ENCODE data around the gene BLOC1S6. TPM values are rescaled to one million over a fixed set of nuclear protein-coding genes. Genes with fewer than 3 reads are reported as not detected.
"Not testable (repeated sequence)": the region's sequence is repeated elsewhere in the genome, so short reads cannot be mapped to it uniquely, and the experiment has no call there.

Gene BLOC1S6
- total RNA-seq, 1 donor from 2014 or later = 48.1 TPM

DNA sequence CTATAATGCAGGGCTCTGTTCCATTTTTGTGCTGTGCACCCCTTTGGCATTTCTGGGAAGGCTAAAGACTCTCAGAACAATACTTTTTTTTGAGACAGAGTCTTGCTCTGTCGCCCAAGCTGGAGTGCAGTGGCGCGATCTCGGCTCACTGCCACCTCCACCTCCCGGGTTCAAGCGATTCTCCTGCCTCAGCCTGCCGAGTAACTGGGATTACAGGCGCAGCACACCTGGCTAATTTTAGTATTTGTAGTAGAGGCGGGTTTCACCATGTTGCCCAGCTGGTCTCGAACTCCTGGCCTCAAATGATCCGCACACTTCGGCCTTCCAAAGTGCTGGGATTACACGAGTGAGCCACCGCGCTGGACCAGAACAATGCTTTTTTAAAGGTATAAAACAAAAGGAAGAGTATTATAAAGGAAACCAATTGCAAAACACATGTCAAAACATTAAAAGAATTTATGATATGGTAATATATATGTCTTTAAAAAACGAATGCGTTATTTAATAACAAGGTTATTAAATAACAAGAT is 48.6 kb downstream of the BLOC1S6 start:
- intact Hi-C loops (cut with DNase I) = no loop called here
- ATAC-seq (peak; percentile 1), DNase-seq (ENCODE audit: low spot score) (no peak)

DNA sequence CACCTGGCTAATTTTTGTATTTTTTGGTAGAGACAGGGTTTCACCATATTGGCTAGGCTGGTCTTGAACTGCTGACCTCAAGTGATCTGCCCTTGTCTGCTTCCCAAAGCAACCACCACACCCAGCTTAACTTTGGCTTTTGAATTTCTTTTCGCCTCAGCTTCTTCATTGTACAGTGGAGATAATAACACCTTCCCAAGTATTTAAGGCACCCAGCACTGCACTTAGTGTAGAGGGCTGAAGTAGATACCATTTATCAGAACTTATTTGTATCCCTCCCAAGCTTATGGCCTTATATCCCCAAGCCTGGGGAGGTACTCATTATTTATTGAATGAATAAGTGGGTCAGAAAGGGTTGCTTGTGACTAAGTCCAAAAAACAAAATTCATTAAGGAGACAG is 50.0 kb downstream of the BLOC1S6 start:
- DNase-seq (ENCODE audit: low spot score) (no peak), ATAC-seq (no peak)
- intact Hi-C loops (cut with DNase I) = no loop called here

- ATAC-seq (peak; percentile 51), DNase-seq (ENCODE audit: low spot score) (peak; percentile 82)
- intact Hi-C loops (cut with DNase I) = no loop called here
Observed at GRCh38 chr15:45637552-45638033, 50.4 kb downstream of the BLOC1S6 start.

DNA sequence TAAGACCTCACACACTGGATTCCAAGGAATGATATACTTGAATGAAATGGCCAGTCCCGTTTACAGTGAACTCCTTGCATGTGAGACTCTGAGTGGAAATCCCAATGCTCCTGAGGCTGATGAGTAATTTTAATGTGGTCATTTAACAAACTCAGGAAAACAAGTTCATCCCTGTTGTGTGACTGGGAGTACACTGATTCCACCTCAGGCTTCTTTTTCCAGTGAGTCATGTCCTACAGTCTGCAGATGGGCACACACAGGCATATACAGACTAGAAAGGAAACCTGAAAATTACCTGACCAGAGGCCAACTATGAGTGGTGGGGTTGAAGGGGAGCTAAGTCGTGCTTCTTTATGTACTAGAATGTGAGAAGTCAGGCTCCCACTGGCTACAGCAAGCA is 53.4 kb downstream of the BLOC1S6 start:
- ATAC-seq (no peak), DNase-seq (ENCODE audit: low spot score) (no peak)

GRCh38 chr15:45641374-45641781 is 54.2 kb downstream of the BLOC1S6 start:
- DNase-seq (ENCODE audit: low spot score) = no peak
- intact Hi-C loops (cut with DNase I) = no loop called here
- ATAC-seq = peak; percentile 71

More for the DNA sequence above, 53.4 kb downstream of the BLOC1S6 start:
- intact Hi-C loops (cut with DNase I) = no loop called here

DNA sequence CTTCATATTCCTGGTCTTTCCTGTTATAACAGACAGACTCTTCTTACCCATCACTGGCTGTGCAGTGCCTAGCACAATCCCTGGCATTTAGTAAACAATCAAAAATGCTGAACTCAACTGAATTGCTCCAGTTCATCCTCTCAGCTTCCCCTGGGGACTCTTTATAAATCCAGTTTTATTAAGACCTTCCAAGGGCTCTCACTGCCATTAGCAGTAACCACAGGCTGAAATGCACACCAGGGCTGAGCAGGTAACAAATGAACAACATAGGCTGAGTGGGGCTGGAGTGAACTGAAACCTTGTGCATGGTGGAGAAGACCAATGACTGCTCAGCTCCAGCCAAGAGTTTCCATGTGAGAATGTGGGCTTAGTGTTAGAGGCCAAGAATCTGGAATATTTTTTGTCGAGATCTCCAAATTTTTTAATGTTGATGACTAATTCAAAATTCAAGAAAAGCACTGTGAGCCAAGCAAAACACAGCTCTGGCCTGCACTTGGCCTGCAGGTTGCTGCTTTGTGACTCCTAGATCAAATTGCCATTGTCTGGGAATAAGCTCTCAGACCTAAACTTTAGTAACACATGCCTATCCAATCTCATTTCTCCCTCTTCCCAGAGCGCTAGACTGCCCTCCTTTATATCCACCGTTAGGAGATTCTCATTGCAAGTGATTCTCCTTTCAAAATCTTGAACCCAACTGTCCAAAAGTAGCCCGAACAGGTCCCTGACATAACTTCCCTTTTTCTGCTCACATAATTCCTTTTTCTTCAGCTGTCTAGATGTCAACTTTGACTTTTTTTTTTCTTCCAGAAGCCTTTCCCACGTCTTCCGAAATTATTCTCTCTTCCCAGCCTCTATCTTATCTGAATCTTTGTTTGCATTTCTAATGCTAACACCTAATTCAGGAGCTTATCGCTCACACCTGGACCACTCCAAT is 55.1 kb downstream of the BLOC1S6 start:
- intact Hi-C loops (cut with DNase I) = no loop called here
- no peak for DNase-seq (ENCODE audit: low spot score)
- ATAC-seq = peak; percentile 71

- ATAC-seq = no peak
- intact Hi-C loops (cut with DNase I) = no loop called here
- DNase-seq (ENCODE audit: low spot score) = no peak
Observed at GRCh38 chr15:45644437-45644836, 57.3 kb downstream of the BLOC1S6 start.

GRCh38 chr15:45645026-45645980 is 58.1 kb downstream of the BLOC1S6 start:
- ATAC-seq (peak; percentile 63), DNase-seq (ENCODE audit: low spot score) (no peak)
- intact Hi-C loops (cut with DNase I) = no loop called here

DNA sequence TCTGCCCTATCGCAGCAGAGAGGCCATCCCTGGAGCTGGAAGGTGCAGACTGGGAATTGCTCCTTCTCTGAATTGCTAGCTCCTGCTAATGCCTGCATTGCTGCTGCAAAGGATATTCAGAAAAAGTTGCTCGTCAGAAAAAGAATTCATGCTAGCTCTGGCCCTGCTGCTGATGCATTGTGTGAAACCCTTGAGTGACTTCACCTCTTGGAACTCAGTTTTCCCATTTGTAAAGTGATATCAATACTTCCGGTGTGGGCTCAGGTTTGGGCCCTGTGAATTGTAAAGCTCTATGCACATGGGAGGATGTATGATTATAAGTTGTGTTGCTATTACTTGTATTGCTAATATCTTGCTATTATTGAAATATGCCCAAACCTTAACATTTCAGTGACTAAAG is 59.0 kb downstream of the BLOC1S6 start:
- DNase-seq (ENCODE audit: low spot score) (no peak), ATAC-seq (no peak)
- intact Hi-C loops (cut with DNase I) = no loop called here

GRCh38 chr15:45647828-45648227 is 60.6 kb downstream of the BLOC1S6 start:
- DNase-seq (ENCODE audit: low spot score) = no peak
- ATAC-seq = no peak
- intact Hi-C loops (cut with DNase I) = no loop called here

- DNase-seq (ENCODE audit: low spot score) = no peak
- intact Hi-C loops (cut with DNase I) = no loop called here
- ATAC-seq = no peak
Observed at GRCh38 chr15:45648521-45649200, 61.5 kb downstream of the BLOC1S6 start.

DNA sequence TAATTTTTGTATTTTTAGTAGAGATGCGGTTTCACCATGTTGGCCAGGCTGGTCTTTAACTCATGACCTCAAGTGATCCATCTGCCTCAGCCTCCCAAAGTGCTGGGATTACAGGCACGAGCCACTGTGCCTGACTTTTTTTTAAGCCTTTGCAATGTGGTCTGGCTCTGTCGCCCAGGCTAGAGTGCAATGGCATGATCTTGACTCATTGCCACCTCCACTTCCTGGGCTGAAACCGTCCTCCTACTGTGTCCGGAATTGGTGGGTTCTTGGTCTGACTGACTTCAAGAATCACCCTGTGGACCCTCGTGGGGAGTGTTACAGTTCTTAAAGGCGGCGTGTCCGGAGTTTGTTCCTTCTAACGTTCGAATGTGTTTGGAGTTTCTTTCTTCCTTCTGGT is 62.8 kb downstream of the BLOC1S6 start:
- not testable (repeated sequence) for ATAC-seq; DNase-seq (ENCODE audit: low spot score)

GRCh38 chr15:45650889-45651525 is 63.8 kb downstream of the BLOC1S6 start:
- ATAC-seq = no peak
- DNase-seq (ENCODE audit: low spot score) = no peak
- intact Hi-C loops (cut with DNase I) = no loop called here

More for the DNA sequence above, 62.8 kb downstream of the BLOC1S6 start:
- intact Hi-C loops (cut with DNase I) = not testable (repeated sequence)

DNA sequence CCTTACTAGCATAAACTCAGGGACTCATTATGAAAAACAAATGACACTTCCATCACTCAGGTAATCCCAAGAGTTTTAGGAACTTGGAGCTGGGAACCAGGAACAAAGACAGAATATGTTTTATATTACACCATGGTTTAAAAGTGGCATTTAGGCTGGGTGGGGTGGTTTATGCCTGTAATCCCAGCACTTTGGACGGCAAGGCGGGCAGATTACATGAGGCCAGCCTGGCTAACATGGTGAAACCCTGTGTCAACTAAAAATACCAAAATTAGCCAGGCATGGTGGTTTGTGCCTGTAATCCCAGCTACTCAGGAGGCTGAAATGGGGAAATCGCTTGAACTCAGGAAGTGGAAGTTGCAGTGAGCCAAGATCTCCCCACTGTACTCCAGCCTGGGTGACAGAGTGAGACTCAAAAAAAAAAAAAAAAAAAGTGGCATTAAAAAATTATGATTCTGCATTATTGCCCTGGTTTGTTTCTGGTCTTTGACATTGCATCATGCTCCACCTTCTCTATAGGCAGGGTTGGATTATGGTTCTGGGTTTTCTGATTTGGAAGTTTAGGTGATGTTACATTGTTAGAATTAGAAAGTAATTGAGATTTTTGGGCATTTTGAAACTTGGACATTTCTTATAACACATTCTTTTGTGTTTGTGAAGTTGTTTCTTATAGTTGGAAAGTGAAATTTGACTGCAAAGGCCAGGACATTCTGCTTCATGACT is 66.7 kb downstream of the BLOC1S6 start:
- intact Hi-C loops (cut with DNase I) = no loop called here
- no peak for DNase-seq (ENCODE audit: low spot score)
- ATAC-seq = peak; percentile 65

DNA sequence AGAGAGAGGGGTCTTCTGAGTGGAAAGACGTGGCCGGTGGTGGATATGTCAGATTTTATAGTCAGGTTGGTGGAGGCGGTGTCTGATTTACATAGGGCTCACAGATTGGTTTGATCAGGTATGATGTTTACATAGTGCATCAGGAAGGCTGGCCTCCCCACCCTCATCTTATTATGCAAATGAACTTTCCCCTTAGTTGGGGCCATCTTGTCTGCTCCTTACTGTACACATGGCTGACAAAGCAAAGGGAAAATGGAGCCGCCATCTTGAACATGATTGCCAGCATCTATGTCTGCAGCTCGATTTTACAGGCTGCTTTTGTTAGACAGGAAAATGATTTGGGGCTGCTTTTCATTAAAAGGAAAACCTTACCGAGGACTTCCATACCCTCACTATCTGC is 67.6 kb downstream of the BLOC1S6 start:
- DNase-seq (ENCODE audit: low spot score) = no peak
- no peak for ATAC-seq
- intact Hi-C loops (cut with DNase I) = no loop called here

DNA sequence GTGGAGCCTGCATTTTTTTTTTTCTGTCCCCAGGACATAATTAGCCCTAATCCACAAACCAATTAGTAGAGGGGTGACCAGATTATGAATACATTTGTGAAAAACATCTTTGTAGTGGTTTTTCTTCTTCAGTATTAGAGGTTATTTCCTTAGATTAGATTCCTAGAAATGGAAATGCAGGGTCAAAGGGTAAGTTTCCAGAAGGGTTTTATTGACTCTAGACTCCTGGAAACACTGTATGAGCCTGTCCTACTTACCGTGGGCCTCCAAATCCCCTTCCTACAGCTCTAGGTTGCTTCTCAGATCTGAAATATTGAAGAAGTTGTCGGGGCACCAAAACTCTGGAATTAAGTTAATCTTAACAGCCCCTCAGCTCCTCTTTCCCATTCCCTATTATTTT is 70.1 kb downstream of the BLOC1S6 start:
- no peak for ATAC-seq
- intact Hi-C loops (cut with DNase I) = no loop called here

DNA sequence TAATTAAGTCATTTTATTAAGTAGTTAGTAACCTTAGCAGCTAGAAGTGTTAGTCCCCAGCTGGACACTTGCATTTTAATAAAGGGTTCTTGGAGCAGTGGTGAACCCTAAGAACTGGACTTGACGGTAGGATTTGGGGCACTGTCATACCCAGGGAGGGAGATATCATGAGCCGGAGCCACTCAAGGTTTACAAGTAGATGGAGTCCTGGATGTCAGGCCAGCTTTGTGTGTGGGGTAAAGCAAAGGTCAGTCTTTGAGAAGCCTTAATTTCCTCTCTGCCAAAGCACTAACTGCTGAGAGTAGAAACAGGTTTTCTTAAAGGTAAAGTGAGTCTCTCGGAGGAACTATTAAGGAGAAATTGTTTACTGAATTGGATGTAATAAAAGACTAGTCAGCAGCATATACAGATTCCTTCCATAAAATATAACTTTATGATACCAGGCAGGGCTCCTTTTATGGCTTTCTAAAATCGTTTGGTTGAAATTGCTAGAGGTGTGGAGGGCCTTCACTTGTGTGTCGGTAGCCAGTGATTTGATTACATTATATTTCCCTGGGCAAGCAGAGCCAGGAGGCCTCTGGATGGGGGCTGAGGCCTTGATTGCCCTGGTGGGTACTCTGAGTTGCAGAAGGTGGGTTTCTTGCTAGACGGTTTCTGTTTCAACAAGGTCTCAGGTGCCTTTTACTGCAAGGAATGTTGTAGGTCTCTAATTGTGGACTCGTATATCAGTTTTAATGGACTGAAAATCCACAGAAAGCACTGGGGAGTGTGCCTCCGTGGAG is 70.8 kb downstream of the BLOC1S6 start:
- no peak for ATAC-seq
- DNase-seq (ENCODE audit: low spot score) = no peak
- intact Hi-C loops (cut with DNase I) = no loop called here

More for the DNA sequence above, 70.1 kb downstream of the BLOC1S6 start:
- no peak for DNase-seq (ENCODE audit: low spot score)

Measured in sciatic nerve (tissue), 2 donors.